D341Med (cell line): Measurements from ENCODE around the gene SLC8A2.

Source experiments
- DNase-seq: peaks from one replicate; pipeline ENCODE4 v3.0.0; 2012; ENCODE audit warnings: low spot score

SLC8A2 gene

DNA sequence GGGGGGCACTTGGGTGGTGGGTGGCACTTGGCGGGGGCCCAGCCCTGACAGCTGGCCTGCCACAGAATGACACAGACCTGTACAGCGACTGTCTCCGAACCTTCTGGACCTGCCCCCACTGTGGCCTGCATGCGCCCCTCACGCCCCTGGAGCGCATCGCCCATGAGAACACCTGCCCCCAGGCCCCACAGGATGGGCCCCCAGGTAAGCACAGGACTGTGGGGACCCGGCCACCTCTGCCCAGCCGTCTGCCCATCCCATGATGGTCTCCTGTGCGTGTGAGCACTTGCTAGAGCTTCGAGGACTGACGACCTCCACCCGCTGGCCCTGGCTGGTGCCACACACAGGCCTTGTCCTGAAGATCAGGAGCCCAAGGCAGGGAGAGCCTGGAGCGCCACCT lies 90.6 kb downstream of the SLC8A2 start:
- DNase-seq = no peak

- DNase-seq = no peak
Measured at GRCh38 chr19:47380559-47380958, 91.1 kb downstream of the SLC8A2 start.

DNA sequence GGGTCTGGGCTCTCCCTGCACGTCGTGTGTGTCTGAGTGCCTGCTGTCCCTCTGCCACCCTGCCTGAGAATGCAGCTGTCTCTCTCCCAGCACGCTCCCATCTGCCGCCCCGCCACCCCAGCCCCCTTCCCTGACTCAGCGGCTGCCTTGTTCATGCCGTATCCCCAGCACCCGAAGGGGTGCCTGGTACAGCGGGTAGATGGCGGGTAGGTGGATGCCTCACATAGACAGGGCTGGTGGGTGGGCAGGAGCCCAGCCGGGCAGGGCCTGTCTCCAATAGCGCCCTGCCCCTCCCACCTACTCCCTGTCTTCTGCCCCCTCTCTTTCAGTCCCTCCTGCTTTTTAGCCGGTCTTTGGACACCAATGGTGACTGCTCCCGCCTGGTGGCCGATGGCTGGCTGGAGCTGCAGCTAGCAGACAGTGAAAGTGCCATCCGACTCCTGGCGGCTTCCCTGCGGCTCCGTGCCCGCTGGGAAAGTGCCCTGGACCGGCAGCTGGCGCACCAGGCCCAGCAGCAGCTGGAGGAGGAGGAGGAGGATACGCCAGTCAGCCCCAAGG lies 92.2 kb downstream of the SLC8A2 start:
- DNase-seq = peak; percentile 75

DNA sequence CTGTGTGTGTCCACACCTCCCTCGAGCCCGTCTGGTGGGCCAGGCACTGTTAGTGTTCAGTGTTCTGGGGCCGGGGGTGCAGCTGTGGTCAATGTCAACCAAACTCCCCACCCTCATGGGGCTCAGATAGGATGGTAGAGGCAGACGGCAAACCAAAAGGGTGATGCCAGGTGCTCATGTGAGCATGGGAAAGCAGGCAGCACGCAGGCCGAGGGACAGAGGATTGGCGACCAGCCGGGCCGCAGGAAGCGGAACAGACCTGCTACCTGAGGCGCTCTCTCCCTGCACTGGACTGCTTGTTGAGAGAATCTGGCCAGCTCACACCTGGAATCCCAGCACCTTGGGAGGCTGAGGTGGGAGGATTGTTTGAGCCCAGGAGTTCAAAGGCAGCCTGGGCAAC lies 93.4 kb downstream of the SLC8A2 start:
- DNase-seq = no peak
